ENCODE data around the gene NFAT5. TPM values are rescaled to one million over a fixed set of nuclear protein-coding genes. Genes with fewer than 3 reads are reported as not detected.

The NFAT5 gene
- total RNA-seq, result 25.8 TPM

GRCh38 chr16:69565671-69566239, at the start of gene NFAT5:
NFAT5 (plus strand) TSS chr16:69565966; CDS start chr16:69566302, 336 bp downstream.

GRCh38 chr16:69726313-69727060, 160.7 kb downstream of the NFAT5 start, which contains the start of gene NQO1:
NQO1 (minus strand) TSS chr16:69726560; CDS start chr16:69726439, 121 bp downstream.

Small RNAs within 50 kb of the gene (small RNA-seq; reads per million reads assigned to genes)
- not detected for gene MIR1538

Other genes with a start within 250 kb of the NFAT5 start
- 5.3 TPM for gene PDF, start 235.4 kb upstream of the NFAT5 start, total RNA-seq
- 43.6 TPM for gene COG8, start 226.4 kb upstream of the NFAT5 start, total RNA-seq
- 17.3 TPM for gene NIP7, start 226.2 kb upstream of the NFAT5 start, total RNA-seq
- not detected for gene TMED6, start 214.2 kb upstream of the NFAT5 start, total RNA-seq
- gene TERF2, start 180.0 kb upstream of the NFAT5 start, total RNA-seq, result 47.7 TPM
- 57.4 TPM for gene CYB5B, start 141.3 kb upstream of the NFAT5 start, total RNA-seq
- gene NQO1, start 160.6 kb downstream of the NFAT5 start, total RNA-seq, result 20.8 TPM
- gene NOB1, start 189.0 kb downstream of the NFAT5 start, total RNA-seq, result 13.1 TPM
- 31.4 TPM for gene WWP2, start 196.4 kb downstream of the NFAT5 start, total RNA-seq